LHCN-M2 (cell line): ENCODE results near the gene FAM170B. TPM values are rescaled to one million over a fixed set of nuclear protein-coding genes. Genes with fewer than 3 reads are reported as not detected.
A peak's percentile ranks its signal among the peaks of the same experiment; 100 is the strongest.

Experiments
- DNase-seq: peaks from one replicate; pipeline ENCODE4 v3.0.0-alpha.2; 2012; ENCODE audit warnings: low read depth
- total RNA-seq: library from RNA; depleted of rRNA; stranded (reverse); fragments of >200 nt; gene quantifications from 2 replicates; pipeline ENCODE4 v1.2.3, GENCODE V29; 2014

The FAM170B gene
- total RNA-seq, 1 experiment from 2014 or later = not detected

- no peak for DNase-seq
These were observed 18.8 kb upstream of the FAM170B start for GRCh38 chr10:49152663-49153062.

DNA sequence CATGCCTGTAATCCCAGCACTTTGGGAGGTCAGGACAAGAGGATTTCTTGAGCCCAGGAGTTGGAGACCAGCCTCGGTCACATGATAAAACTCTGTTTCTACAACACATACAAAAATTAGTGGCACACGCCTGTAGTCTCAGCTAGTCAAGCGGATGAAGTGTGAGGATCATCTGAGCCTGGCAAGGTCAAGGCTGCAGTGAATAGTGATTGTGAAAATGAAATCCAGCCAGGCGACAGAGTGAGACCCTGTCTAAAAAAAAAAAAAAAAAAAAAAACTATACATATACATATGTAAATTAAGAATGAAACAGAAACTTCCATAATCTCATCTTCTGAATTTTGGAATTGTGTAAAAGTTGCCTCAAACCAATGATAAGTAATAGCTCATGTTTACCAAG is 18.2 kb upstream of the FAM170B start:
- DNase-seq = no peak

DNA sequence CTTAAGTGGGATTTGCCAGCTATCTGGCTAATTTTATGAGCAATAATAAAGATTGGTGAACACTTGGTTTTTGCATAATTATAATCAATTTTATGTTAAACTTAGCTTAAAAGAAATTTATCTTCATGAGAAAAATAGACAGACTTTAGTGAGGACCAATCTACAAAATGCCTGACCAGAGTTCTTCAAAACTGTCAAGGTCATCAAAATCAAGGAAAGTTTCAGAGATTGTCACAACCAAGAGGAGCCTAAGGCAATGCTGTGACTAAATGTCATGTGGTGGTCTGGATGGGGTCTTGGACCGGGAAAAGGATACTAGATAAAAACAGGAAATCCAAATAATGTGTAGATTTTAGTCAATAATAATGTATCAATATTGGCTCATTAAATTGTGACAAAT is 17.7 kb upstream of the FAM170B start:
- DNase-seq = no peak

GRCh38 chr10:49151025-49151445 is 17.2 kb upstream of the FAM170B start:
- no peak for DNase-seq

GRCh38 chr10:49150426-49150825 is 16.6 kb upstream of the FAM170B start:
- no peak for DNase-seq

DNA sequence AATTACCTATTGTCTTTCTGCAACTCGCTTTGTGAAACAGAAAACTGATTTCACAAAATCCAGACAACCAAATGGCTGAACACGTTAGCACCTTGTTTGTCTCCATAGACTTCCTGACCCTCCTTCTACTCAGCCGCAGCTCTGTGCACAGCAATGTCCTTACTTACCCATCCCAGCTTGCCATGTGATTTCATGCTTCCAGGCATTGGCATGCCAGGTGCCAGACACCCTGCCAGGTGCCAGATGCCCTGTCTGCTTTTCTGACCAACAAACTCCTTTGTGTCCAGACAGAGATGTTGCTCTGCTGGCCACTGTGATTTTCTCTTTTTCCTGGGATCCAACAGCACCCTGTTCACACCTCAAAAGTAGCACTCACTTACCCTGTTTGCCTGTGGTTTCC is 16.1 kb upstream of the FAM170B start:
- DNase-seq = no peak

DNA sequence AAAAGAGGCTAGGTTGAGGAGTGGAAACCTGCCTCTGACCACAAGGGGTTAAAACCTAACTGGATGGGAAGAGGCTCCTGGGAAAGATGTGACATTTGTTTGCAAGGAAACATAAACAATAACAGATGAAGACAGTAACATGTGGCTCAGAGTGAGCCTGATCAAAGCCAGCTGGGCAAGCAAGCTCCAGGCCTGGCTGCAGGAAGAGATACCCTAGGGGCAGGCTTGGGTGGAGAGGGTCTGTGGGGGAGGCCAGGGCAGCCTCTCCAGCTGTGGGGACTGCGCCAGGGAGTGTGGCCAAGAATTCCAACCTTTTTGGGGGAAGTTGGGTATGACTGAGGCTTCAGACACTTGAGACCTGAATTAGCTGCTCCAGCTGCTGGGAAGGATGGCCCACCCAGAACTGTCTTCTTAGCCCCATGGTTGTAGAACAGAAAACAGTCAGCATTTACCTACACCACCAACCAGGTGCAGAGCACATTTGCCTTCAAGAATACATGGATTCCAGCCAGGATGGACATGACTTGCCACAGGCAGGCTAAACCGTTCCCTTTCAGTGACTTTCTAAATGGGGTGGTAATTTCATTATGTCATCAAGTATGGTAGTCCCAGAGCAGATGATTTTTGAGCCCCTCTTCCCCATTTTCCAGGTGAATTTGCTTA is 10.4 kb upstream of the FAM170B start:
- DNase-seq = no peak

DNA sequence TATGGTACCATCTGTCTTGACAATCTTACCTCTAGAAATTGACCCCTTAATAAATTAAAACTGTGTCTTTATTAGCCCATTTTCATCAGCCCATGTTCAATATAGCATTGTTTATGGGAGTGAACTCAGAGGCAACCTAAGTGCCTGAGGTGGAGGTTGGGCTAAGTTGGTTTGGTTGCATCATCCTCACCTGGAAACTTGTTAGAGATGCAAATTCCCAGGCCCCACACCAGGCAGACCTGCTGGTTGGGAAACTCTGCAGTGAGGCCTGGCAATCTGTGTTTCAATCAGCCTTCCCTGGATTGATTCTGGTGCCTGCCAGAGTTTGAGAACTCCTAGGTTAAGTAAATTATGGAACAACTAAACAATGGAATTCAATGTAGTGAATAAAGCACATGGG is 9.4 kb upstream of the FAM170B start:
- DNase-seq = no peak

GRCh38 chr10:49141541-49142332 is 7.9 kb upstream of the FAM170B start:
- DNase-seq = no peak

DNA sequence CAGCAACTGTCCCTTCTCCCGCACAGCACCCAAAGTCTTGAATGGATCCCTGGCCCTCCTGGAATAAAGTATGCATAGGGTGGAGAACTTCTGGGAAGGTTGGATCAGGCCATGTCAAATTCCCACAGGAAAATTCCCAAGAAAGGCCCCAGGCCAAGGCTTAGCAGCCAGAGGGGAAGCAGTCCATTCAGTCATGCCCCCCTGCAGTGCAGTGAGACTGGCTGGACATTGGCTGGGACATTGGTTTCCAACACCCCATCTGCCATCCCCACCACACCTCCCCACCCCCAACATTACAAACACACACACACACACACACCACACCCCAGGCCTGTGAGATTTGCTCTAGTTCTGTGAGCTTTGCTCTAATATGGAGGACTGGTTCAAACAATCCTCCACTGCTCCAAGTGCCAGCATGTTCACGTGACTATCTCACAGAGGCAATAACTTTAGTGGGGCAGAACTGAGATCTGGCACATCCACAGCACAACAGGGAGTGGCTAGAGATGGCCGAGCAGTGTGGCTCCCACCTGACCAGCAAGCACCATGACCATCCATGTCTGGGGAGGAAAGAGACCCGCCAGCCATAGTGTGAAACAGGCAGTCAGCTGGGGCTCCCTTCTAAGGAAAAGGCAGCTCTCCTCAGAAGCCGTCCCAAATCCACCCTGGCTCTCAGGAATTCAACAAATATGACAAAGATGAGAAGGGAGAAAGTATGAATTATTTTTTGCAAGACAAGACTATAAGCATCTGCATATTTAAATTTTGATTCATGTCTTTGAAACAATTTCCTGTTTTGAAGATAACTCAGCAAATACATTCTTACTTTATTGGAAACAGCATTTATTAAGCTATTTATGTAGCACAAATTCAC is 6.7 kb upstream of the FAM170B start:
- DNase-seq = peak; percentile 11

DNA sequence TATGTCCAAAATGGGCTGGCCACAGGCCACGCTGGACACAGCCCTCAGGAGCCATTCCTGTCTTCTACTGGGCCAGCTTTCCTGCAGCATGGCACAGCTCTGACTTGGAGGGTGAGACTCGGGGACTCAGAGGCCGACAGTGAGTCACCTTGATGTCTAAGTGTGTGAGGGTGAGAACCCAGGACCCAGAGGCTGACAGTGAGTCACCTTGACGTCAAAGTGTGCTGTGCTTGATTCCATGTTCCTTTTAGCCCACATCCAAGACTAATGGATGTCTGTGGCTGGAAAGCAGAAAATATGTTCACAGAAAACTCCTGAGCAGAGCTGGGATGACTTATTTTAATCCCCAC is 6.0 kb upstream of the FAM170B start:
- DNase-seq = peak; percentile 95

- DNase-seq = peak; percentile 85
These were observed 5.4 kb upstream of the FAM170B start for GRCh38 chr10:49139028-49139845.

DNA sequence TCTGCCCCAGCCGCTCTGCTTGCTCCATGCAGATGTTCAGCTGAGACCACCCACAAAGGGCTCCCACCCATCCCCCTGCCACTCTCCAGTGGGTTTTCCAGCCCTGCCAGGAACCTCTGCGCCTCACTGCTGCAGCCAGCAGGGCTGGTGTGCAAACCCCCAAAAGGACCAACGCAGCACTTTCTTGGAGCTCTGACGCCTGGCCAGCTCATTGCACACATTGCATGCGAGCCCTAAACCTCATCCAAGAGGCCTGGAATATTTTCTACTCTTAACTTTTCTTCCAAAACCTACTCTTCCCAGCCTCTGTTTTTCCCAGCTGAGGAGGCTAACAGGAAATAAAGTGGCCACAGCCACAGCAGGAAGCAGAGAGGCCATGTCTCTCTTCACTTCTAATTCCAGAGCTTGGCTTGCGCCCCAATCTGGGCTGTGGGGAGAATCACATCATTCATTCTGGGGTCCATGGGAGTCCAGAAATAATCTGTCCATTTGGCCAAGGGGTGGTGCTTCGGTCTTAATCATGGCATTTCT is 4.6 kb upstream of the FAM170B start:
- DNase-seq = peak; percentile 42

- no peak for DNase-seq
These were observed 2.7 kb upstream of the FAM170B start for GRCh38 chr10:49136525-49136924.

- no peak for DNase-seq
These were observed 1.9 kb upstream of the FAM170B start for GRCh38 chr10:49135575-49136313.

GRCh38 chr10:49134327-49134726 is 506 bp upstream of the FAM170B start:
- no peak for DNase-seq

GRCh38 chr10:49132362-49132737 is 1.5 kb downstream of the FAM170B start:
- no peak for DNase-seq

- DNase-seq = peak; percentile 9
These were observed 2.1 kb downstream of the FAM170B start for GRCh38 chr10:49131507-49132361.

GRCh38 chr10:49129376-49129775 is 4.4 kb downstream of the FAM170B start:
- no peak for DNase-seq

GRCh38 chr10:49128854-49129253 is 5.0 kb downstream of the FAM170B start:
- no peak for DNase-seq
